HG02981 (cell line): ENCODE measurements around the gene SLC9A9.

ENCODE experiments used
- ATAC-seq: cut with Tn5 transposase; IDR thresholded peaks from one replicate; pipeline ENCODE4 v1.9.1; 2021; ENCODE audit warnings: mild to moderate bottlenecking, moderate library complexity; ENCODE audit not compliant: unreplicated experiment

The SLC9A9 gene

GRCh38 chr3:143848704-143849103 is 436 bp upstream of the SLC9A9 start:
- no peak for ATAC-seq

DNA sequence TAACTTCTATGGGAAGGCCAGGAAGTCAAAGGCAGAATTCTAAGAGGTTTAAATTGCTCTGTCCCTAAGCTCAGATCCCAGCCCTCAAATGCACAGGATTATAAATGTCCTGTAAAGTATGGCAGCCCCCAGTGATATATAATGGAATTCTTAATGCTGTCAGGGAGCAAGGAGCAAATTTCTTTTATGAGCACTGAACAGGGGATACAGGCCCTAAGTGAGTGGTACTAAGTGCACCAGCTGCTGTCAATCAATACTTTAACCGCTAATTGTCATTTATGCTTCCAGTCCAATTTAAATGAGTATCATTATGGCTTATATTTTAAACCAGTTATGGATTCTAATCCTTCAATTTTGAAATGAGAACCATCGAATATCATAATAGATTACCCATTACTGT is 4.7 kb downstream of the SLC9A9 start:
- ATAC-seq = no peak

GRCh38 chr3:143840636-143841035 is 7.6 kb downstream of the SLC9A9 start:
- ATAC-seq = no peak

- ATAC-seq = no peak
Measured at GRCh38 chr3:143839980-143840379, 8.3 kb downstream of the SLC9A9 start.

DNA sequence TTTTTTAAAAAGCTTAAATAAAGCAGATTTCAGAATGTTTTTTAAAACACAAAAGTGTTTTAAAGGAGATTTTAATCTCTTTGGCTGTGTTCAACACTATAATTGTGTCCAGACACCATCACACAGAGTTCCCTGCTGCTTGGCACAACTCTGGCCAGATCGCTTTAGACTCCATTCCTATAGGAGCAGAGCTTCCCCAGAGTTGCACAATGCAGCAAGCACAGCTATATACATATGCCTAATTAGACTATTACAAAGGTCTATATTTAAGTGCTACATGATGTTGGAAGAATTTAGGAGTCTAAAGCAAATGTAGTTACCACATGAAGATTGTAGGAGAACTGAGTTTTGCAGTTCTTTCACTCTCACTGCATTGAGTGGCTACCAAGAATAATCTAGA is 11.2 kb downstream of the SLC9A9 start:
- no peak for ATAC-seq

GRCh38 chr3:143835312-143835711 is 13.0 kb downstream of the SLC9A9 start:
- ATAC-seq = no peak

DNA sequence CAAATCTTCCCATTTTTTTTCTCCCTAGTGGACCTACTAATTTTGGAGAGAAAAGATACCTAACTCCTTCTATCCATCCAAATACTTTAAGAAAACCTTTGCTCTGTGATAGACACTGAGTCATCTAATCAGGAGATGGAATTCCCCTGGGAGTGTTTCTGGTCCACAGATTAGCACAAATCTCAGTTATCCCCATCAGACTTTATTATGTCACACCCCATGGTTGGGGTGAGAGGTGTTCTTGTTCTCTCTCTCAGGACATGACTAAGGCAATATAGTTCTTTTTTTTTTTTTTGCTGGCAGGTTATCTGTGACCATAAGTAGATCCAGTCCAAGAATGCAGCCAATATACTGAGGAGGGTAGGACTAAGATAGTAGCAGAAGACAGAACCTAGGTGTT is 15.8 kb downstream of the SLC9A9 start:
- ATAC-seq = peak; percentile 22

- ATAC-seq = peak; percentile 75
Measured at GRCh38 chr3:143831994-143832393, 16.3 kb downstream of the SLC9A9 start.

DNA sequence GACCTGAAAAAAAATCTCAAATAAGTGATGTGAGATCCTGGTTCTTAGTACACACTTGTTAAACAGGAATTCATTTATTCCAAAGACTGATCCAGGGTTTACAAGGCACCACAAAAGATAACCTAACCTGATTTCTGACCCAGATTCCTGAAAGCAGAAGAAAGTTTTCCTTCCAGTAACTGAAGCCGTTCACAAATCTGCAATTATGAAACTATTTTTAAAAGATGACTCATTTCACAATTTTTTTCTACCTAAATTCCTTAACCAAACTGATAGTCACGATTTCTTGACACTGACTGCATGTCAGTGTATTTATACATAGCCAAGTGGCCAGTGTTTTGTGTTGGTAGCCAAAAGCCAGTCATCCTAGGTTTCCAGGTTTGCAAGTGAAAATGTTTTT is 17.1 kb downstream of the SLC9A9 start:
- peak; percentile 36 for ATAC-seq

- no peak for ATAC-seq
Measured at GRCh38 chr3:143830786-143831185, 17.5 kb downstream of the SLC9A9 start.

DNA sequence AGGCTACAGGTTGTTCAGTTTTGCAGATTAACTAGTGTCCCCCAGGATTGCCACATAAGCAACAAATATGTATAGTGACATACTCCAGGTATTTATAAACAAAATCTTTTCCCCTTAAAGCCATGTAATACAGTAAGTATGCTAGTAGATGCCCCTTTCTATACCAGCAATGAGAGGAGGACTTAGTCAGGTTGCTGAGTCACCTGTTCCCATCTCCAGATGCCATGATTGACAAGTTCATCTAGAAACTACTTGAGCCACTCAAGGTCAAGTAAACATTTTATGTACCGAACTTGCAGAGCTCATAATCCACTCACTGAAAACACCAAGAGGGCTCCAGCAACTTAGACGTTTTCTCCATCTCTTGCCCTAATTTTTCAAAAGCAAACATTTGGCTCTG is 18.2 kb downstream of the SLC9A9 start:
- no peak for ATAC-seq

GRCh38 chr3:143827425-143827824 is 20.8 kb downstream of the SLC9A9 start:
- no peak for ATAC-seq

- no peak for ATAC-seq
Measured at GRCh38 chr3:143826296-143826695, 22.0 kb downstream of the SLC9A9 start.

- peak; percentile 78 for ATAC-seq
Measured at GRCh38 chr3:143825513-143825912, 22.8 kb downstream of the SLC9A9 start.

DNA sequence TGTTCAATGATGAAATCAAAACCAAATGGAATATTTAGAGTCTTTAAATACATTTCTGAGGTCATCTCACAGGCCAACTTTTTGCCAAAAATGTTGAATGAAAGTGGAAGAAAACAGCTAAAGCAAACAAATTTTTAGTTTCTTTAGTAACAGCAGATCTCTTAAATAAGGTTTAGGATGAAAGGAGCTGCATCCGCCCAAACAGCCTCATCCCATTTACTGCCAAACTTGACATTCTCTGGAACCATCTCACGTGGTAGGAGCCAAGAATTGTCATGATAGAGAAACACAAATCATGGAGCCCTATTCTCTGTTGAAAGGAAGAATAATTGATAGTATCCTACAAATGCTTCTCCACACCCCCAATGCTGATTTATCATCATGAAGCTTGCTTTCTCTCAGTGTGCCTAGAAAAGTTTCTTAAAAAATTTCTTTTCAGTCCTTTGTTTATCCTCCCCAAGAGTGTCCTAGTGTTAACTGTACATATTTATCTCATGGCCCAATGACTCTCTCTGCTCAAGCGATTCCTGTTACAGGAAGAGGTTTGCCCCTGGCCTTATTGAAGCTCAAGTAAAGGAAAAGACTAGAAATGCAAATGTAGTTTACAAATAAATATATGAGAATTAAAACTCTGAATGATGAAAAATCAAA is 23.4 kb downstream of the SLC9A9 start:
- ATAC-seq = no peak

DNA sequence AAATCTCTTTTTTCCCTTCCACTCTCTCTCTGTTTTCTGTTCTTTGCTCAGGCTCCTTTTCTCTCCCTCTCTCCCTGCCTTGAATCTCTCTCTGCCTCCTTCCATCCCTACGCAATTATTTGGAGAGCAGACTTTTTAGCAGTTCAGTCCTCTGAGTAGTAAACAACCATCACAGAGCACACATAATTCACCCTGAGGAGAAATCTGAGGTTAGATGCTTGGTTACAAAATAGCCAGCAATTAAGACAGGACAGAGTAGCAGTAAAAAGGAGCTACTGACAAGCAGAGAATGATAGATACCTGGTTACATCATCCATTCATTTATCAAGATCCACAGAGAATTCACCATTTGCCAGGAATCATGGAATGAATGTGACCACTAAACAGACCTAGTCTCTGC is 25.5 kb downstream of the SLC9A9 start:
- ATAC-seq = no peak

DNA sequence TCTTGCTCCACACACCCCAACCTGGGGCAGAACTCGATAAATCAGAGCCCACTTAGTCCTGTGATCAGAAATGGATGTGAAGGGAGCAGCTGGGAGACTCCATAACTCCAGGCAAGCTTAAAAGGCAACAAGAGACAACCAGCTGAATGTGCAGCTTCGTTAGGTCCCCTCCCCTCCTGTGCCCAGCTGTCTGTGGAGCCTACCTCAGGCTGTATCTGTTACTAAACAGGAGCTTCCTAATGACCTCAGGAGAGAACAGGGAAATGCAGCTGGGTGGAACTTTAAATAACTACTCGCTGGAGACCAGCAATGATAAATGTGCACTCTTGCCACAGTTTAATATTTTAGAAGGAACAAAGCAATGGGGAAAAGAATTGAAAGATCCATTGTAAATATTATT is 25.9 kb downstream of the SLC9A9 start:
- no peak for ATAC-seq

DNA sequence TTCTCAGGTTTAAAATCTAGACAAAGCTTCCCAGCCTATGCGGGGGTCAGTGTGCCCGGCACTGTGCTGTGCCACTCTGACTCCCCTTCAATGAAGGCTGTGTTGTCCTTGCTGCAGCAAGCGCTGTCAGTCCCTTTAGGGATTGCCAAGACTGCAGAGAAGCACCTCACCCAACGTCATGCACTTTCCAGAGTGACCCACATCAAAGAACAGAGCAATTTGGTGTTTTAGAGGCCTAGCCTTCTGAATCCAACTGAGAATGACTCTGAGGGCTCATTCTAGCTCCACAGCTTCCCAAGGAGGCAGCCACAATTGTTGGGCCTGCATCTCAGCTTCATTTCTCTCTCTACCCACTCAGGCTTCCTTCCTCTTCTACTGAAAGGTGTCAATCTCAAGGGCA is 26.4 kb downstream of the SLC9A9 start:
- ATAC-seq = no peak

GRCh38 chr3:143820466-143821221 is 27.6 kb downstream of the SLC9A9 start:
- no peak for ATAC-seq

GRCh38 chr3:143819890-143820289 is 28.4 kb downstream of the SLC9A9 start:
- ATAC-seq = no peak

- peak; percentile 54 for ATAC-seq
Measured at GRCh38 chr3:143814443-143814889, 33.8 kb downstream of the SLC9A9 start.

DNA sequence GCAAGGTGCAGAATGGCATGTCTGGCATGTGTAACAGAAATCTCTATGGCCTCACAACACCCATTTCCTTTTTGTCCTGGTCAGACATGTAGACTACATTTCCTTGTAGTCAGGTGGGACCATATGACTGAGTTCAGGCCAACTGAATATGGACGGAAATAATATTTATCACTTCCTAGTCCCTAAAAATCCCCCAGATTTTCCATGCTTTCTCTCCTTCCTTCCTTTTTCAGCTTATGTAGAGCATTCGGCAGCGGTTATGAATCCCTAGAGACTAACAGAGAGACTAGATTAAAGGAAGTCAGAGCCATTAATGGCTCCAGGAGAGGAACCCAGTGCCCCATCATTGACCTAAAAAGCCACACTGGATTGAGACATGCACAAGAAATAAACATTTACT is 35.8 kb downstream of the SLC9A9 start:
- no peak for ATAC-seq

DNA sequence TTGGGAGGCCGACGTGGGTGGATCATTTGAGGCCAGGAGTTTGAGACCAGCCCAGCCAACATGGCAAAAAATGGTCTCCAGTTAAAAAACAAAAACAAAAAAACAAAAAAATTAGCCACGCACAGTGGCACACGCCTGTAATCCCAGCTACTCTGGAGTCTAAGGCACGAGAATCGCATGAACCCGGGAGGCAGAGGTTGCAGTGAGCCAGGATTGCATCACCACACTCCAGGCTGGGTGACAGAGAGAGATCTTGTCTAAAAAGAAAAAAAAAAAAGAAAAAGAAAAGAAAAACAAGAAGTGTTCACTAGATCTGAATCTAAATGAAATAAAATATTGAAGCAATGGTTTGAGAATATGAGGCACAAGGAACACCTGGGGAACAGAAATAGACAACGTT is 36.7 kb downstream of the SLC9A9 start:
- no peak for ATAC-seq
